H1 (cell line): Measurements from ENCODE around the gene MAFG. TPM values are rescaled to one million over a fixed set of nuclear protein-coding genes. Genes with fewer than 3 reads are reported as not detected.

Experiments used
- CBX5 ChIP-seq: fragments of 300-800, 300-1000 bp; sonication (generic); IDR thresholded peaks from 2 replicates; pipeline ENCODE4 v1.7.1; 2016; ENCODE audit warnings: antibody characterized with exemption, low read length, low read depth
- CHD1 ChIP-seq: IDR thresholded peaks from 2 replicates; pipeline ENCODE4 v1.6.1; 2012; ENCODE audit warnings: low read depth, low read length, improper control_type of control experiment
- POLR2A ChIP-seq, 2 experiments: IDR thresholded peaks; 1 replicate in 1 of 2; 2 replicates in 1 of 2; pipeline ENCODE4 v1.6.1; 2011; ENCODE audit warnings: low read depth in 2 of 2, low read length in 2 of 2, mild to moderate bottlenecking in 2 of 2; ENCODE audit errors: control extremely low read depth in 1 of 2
- TCF12 ChIP-seq: IDR thresholded peaks from 2 replicates; pipeline ENCODE4 v1.6.1; 2011; ENCODE audit warnings: low read depth, mild to moderate bottlenecking, low read length
- polyA plus RNA-seq, 7 experiments: library from polyadenylated mRNA; depleted of rRNA in 3 of 7; stranded (reverse) in 5 of 7; unstranded in 2 of 7; fragments of >200 nt in 5 of 7; fragments of 200-250 nt in 2 of 7; gene quantifications; 1 replicate in 5 of 7; 2 replicates in 1 of 7; 4 replicates in 1 of 7; pipeline versions ENCODE4 v1.2.1 to v1.2.3, GENCODE V29; 2011 to 2013; ENCODE audit warnings: missing spikeins in 2 of 7, mixed read lengths in 2 of 7
- total RNA-seq: library from RNA; stranded (reverse); fragmentation: NEBNext Ultra II Directional; extraction: Animal tissue kit (Norgen Biotek cat#: 25700); gene quantifications from 2 replicates; pipeline ENCODE4 v1.2.1, GENCODE V29; 2021

MAFG gene
- total and polyA plus RNA-seq, 2 of the 8 experiments (the other 6 are each of a cell fraction or from before 2014, with no cell fraction given): 25.5 to 26.9 TPM

- TF ChIP-seq CBX5 (no peak), POLR2A (IDR thresholded peaks at IDR 0.05; ENCODE audit: control extremely low read depth in 1 of 2, low read depth in 2 of 2, low read length in 2 of 2) (no peak), TCF12 (no peak), CHD1 (no peak)
- TF ChIP-seq, all 59 proteins: peak for 0
These were observed 1.6 kb downstream of the MAFG start (continued) for GRCh38 chr17:81925860-81926450.
